Lower lobe of right lung (tissue), 2 donors: ENCODE measurements around the gene KIAA0753. TPM values are rescaled to one million over a fixed set of nuclear protein-coding genes. Genes with fewer than 3 reads are reported as not detected.

Source experiments
- ATAC-seq, 2 donors: fragments of 200-7000 bp; cut with Tn5 transposase; one replicate each; pipeline ENCODE4 v1.9.1; 2020 to 2022; ENCODE audit warnings: mild to moderate bottlenecking in 2 of 2, moderate library complexity in 2 of 2
- DNase-seq: peaks from one replicate; pipeline ENCODE4 v3.0.0-alpha.2; 2020
- H3K27ac ChIP-seq: fragments of 200-600 bp; one replicate; pipeline ENCODE4 v1.8.0; 2022
- H3K27me3 ChIP-seq: fragments of 200-600 bp; one replicate; pipeline ENCODE4 v1.8.0; 2022; ENCODE audit warnings: low read depth
- H3K36me3 ChIP-seq: fragments of 200-600 bp; one replicate; pipeline ENCODE4 v1.8.0; 2022; ENCODE audit warnings: mild to moderate bottlenecking
- H3K4me1 ChIP-seq: fragments of 200-600 bp; one replicate; pipeline ENCODE4 v1.8.0; 2022
- H3K4me3 ChIP-seq: fragments of 200-600 bp; one replicate; pipeline ENCODE4 v1.8.0; 2022; ENCODE audit warnings: mild to moderate bottlenecking
- H3K9me3 ChIP-seq: fragments of 200-600 bp; one replicate; pipeline ENCODE4 v1.8.0; 2022
- intact Hi-C: fragments of 100-400 bp; cut with DNase I; formaldehyde crosslinking; loops from one replicate; pipeline ENCODE4 v1.11.0; 2022
- total RNA-seq: library from RNA; stranded (reverse); fragmentation: NEBNext Ultra II Directional; extraction: Animal tissue kit (Norgen Biotek cat#: 25700); gene quantifications from one replicate; pipeline ENCODE4 v1.2.1, GENCODE V29; 2021
- TF ChIP-seq, protein P1 (sequence below): fragments of 200-600 bp; IDR thresholded peaks from one replicate; pipeline ENCODE4 v1.8.0; 2022; ENCODE audit warnings: antibody characterized with exemption, mild to moderate bottlenecking
- donor health status: DM: no; HTN: yes; CAD: no; lungs with severe emphysema.

Gene KIAA0753
- total RNA-seq, 1 donor from 2014 or later = 20.0 TPM

DNA sequence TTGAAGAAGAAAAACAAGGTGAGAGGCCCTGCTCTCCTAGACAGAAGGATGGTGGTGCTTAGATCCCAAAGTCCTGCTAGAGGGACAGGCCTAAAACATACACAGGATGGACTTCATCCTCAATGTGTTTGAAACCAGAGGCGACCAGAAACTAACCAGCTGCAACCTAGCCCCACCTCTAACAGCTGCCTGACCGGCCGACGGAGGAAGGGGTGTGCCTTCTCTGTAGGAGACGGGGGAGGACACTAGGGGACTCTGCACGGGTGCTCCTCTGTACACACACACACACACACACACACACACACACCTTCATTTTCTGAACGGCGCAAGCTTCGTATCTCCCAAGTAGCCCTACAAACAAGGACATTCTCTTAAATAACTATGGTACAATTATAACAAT lies 59.9 kb downstream of the KIAA0753 start:
- intact Hi-C loops = no loop called here
- TF ChIP-seq, protein P1, sequence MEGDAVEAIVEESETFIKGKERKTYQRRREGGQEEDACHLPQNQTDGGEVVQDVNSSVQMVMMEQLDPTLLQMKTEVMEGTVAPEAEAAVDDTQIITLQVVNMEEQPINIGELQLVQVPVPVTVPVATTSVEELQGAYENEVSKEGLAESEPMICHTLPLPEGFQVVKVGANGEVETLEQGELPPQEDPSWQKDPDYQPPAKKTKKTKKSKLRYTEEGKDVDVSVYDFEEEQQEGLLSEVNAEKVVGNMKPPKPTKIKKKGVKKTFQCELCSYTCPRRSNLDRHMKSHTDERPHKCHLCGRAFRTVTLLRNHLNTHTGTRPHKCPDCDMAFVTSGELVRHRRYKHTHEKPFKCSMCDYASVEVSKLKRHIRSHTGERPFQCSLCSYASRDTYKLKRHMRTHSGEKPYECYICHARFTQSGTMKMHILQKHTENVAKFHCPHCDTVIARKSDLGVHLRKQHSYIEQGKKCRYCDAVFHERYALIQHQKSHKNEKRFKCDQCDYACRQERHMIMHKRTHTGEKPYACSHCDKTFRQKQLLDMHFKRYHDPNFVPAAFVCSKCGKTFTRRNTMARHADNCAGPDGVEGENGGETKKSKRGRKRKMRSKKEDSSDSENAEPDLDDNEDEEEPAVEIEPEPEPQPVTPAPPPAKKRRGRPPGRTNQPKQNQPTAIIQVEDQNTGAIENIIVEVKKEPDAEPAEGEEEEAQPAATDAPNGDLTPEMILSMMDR = no peak
- H3K9me3 ChIP-seq = no peaks in the 10 kb centered on the region
- peaks cover 35% of the 10 kb centered on the region for H3K36me3 ChIP-seq
- ATAC-seq (no peak), DNase-seq (no peak)
- no peaks in the 10 kb centered on the region for H3K27me3 ChIP-seq
- peaks cover 7% of the 10 kb centered on the region for H3K4me1 ChIP-seq
- H3K27ac ChIP-seq = no peak overlapping the region
- H3K4me3 ChIP-seq = no peak overlapping the region

DNA sequence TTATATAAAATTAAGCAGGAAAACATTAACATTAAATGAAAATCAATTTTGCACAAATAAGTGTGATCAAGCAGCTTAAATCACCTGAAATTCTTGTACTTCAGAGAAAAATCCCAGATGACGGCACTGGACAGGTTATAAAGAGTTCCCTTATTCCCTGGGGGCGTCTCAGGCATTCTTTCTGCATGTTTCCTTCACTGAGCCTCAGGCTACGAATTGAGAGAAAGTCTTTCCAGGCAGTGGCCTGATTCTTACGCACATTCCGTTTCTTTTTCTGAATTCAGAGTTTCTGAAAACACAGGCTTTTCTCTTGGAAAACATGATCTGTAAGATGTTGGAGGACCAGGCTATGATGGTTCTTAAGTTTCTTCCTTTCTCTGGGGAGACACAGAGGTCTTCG lies 62.0 kb downstream of the KIAA0753 start:
- TF ChIP-seq, protein P1 = no peak
- Histone ChIP-seq H3K36me3 (peaks cover 29% of the 10 kb centered on the region), H3K9me3 (no peaks in the 10 kb centered on the region), H3K4me3 (no peak overlapping the region), H3K4me1 (peaks cover 22% of the 10 kb centered on the region), H3K27me3 (no peaks in the 10 kb centered on the region), H3K27ac (no peak overlapping the region)
- no peak for ATAC-seq
- no peak for DNase-seq
- intact Hi-C loops = no loop called here

DNA sequence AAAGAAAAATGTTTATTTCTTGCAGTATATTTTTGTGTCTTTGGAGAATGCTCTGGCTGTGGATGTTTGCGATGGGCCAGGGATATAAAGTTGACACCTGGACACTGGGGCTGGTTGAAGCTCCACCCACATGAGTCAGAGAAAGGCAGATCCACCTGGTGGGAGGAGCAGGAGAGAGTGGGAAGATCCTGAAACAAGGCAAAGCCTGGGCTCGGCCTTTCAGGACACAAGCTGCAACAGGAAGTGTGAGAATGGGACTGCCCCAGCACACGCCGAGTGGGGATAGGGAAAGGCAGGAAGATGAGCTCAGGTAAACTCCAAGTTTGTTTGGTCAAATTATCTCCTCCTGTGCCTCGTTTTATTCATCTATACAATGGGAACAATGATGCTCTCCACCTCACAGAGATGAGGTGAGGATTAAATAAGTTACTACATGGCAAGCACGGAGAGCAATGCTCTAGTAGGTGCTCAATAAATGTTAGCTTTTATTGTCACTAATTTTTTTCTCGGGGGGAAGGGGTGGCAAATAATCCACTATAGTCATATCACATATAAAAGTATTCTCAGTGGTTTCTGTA lies 62.7 kb downstream of the KIAA0753 start:
- no peaks in the 10 kb centered on the region for H3K9me3 ChIP-seq
- peaks cover 22% of the 10 kb centered on the region for H3K4me1 ChIP-seq
- no peak overlapping the region for H3K4me3 ChIP-seq
- peaks cover 27% of the 10 kb centered on the region for H3K36me3 ChIP-seq
- H3K27ac ChIP-seq = no peak overlapping the region
- intact Hi-C loops = no loop called here
- H3K27me3 ChIP-seq = no peaks in the 10 kb centered on the region
- TF ChIP-seq, protein P1 = no peak
- DNase-seq = no peak
- no peak for ATAC-seq

DNA sequence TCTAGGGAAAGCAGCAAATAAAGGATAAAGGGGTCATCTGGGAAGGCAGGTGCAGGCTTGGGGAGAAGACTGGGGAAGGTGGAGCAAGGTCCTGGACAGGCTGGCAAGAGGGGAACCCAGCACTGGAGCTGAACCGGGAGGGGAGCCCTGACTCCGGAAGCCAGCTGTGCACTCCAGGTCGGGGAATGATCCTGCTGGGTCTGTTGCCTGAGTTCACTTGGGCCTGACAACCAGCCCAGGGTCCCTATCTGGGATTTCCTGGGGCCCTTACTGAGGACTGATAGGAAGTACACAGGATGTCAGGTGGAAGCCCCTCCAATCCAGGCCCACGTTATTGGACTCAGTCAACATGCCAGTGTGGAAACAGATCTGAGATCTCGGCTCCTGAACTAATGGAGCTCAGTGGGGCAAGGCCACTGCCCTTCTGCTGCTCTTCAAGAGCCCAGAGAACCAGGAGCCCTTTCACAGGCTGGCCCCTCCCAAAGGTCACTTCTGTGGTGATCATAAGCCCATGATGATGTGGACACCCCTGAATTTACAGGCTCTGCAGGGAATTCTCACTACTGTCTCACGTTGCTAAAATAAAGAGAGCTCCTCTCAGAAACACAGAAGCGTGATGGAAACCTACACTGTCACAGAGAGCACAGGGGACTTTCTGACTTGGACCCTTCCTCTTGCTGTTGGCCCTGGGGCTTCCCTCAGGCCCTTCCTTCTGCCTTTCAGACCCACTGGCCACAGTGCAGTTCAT lies 64.3 kb downstream of the KIAA0753 start:
- TF ChIP-seq, protein P1 = no peak
- DNase-seq = no peak
- ATAC-seq = no peak
- Histone ChIP-seq H3K27ac (no peak overlapping the region), H3K9me3 (no peaks in the 10 kb centered on the region), H3K27me3 (no peaks in the 10 kb centered on the region), H3K4me1 (peaks cover 22% of the 10 kb centered on the region), H3K4me3 (no peak overlapping the region), H3K36me3 (peaks cover 21% of the 10 kb centered on the region)
- intact Hi-C loops = no loop called here

DNA sequence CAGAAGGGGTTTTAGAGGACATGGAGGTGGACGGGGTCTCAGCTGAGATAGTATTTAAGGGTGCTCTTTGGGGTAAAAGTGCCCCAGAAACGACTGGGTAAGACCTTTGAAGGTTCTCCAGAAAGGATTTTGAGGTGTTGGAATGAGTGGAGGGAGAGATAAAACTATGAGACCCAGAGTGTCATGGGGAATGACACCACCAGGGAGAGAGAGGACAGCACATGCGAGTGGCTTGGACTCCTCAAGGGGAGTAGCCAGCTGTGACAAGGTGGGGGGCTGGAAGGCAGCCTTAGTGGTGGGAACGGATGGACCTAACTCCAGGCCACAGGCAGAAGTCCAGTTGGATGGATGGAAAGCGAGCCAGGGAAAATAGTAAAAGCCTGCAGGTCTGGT lies 64.9 kb downstream of the KIAA0753 start:
- Histone ChIP-seq H3K4me3 (no peak overlapping the region), H3K4me1 (peaks cover 22% of the 10 kb centered on the region), H3K9me3 (no peaks in the 10 kb centered on the region), H3K36me3 (peaks cover 21% of the 10 kb centered on the region), H3K27ac (no peak overlapping the region), H3K27me3 (no peaks in the 10 kb centered on the region)
- ATAC-seq (no peak), DNase-seq (no peak)
- TF ChIP-seq, protein P1 = no peak
- intact Hi-C loops = no loop called here
